Measurements from ENCODE around the gene WBP2. TPM values are rescaled to one million over a fixed set of nuclear protein-coding genes. Genes with fewer than 3 reads are reported as not detected.

WBP2 gene
- total RNA-seq, 1 donor from 2014 or later = 72.6 TPM

GRCh38 chr17:75820094-75821080 is 34.7 kb downstream of the WBP2 start:
- DNase-seq (ENCODE audit: low read depth) = no peak
- H3K4me3 ChIP-seq (ENCODE audit: insufficient read depth, low read depth, low read length) = no peak overlapping the region
- no peak overlapping the region for H3K9ac ChIP-seq (ENCODE audit: low read length)
- H3K4me2 ChIP-seq (ENCODE audit: low read length) = no peak overlapping the region
- H3K36me3 ChIP-seq (ENCODE audit: insufficient read depth, low read length) = peaks cover 8% of the 10 kb centered on the region
- H3K27me3 ChIP-seq (ENCODE audit: insufficient read depth, low read length) = no peaks in the 10 kb centered on the region
- peaks cover under 1% of the 10 kb centered on the region for H3K4me1 Mint-ChIP-seq (ENCODE audit: low read depth, unreplicated experiment)
- TF ChIP-seq EZH2 (IDR thresholded peaks at IDR 0.05; ENCODE audit: insufficient read depth, low read length) = no peak
- TF ChIP-seq CTCF (IDR thresholded peaks at IDR 0.05; ENCODE audit: insufficient read depth, low read depth, low read length) = no peak
- H3K9me3 Mint-ChIP-seq (ENCODE audit: unreplicated experiment) = no peaks in the 10 kb centered on the region
- H3K9me3 ChIP-seq (ENCODE audit: insufficient read depth, low read depth, low read length) = no peaks in the 10 kb centered on the region
- no peak overlapping the region for H2AFZ ChIP-seq (ENCODE audit: low read depth, low read length)
- H3K27ac ChIP-seq (ENCODE audit: low read depth, low read length) = no peak overlapping the region
- H3K79me2 ChIP-seq (ENCODE audit: insufficient read depth, low read length) = no peaks in the 10 kb centered on the region
- peaks cover 2% of the 10 kb centered on the region for H3K4me1 ChIP-seq (ENCODE audit: insufficient read depth, low read length)
- no peak overlapping the region for H3K27ac Mint-ChIP-seq (ENCODE audit: unreplicated experiment)
- H3K27me3 Mint-ChIP-seq (ENCODE audit: low read depth, unreplicated experiment) = no peaks in the 10 kb centered on the region
- peaks cover 3% of the 10 kb centered on the region for H4K20me1 ChIP-seq (ENCODE audit: insufficient read depth, low read length)
- H3K4me3 Mint-ChIP-seq (ENCODE audit: unreplicated experiment) = no peak overlapping the region
- no peak for FAIRE-seq
- H3K36me3 Mint-ChIP-seq (ENCODE audit: low read depth, unreplicated experiment) = peaks cover 15% of the 10 kb centered on the region

GRCh38 chr17:75819678-75820077 is 35.5 kb downstream of the WBP2 start:
- TF ChIP-seq CTCF (IDR thresholded peaks at IDR 0.05; ENCODE audit: insufficient read depth, low read depth, low read length) (no peak), EZH2 (IDR thresholded peaks at IDR 0.05; ENCODE audit: insufficient read depth, low read length) (no peak)
- H3K36me3 ChIP-seq (ENCODE audit: insufficient read depth, low read length) = peaks cover 8% of the 10 kb centered on the region
- H3K27me3 Mint-ChIP-seq (ENCODE audit: low read depth, unreplicated experiment) = no peaks in the 10 kb centered on the region
- H3K79me2 ChIP-seq (ENCODE audit: insufficient read depth, low read length) = no peaks in the 10 kb centered on the region
- H3K27ac Mint-ChIP-seq (ENCODE audit: unreplicated experiment) = no peak overlapping the region
- H3K27ac ChIP-seq (ENCODE audit: low read depth, low read length) = no peak overlapping the region
- no peak overlapping the region for H3K4me3 Mint-ChIP-seq (ENCODE audit: unreplicated experiment)
- no peak overlapping the region for H3K4me3 ChIP-seq (ENCODE audit: insufficient read depth, low read depth, low read length)
- H3K36me3 Mint-ChIP-seq (ENCODE audit: low read depth, unreplicated experiment) = peaks cover 14% of the 10 kb centered on the region
- peaks cover 4% of the 10 kb centered on the region for H4K20me1 ChIP-seq (ENCODE audit: insufficient read depth, low read length)
- no peak overlapping the region for H2AFZ ChIP-seq (ENCODE audit: low read depth, low read length)
- peaks cover 8% of the 10 kb centered on the region for H3K4me1 Mint-ChIP-seq (ENCODE audit: low read depth, unreplicated experiment)
- no peak for DNase-seq (ENCODE audit: low read depth)
- no peak for FAIRE-seq
- no peak overlapping the region for H3K9ac ChIP-seq (ENCODE audit: low read length)
- peaks cover 9% of the 10 kb centered on the region for H3K4me1 ChIP-seq (ENCODE audit: insufficient read depth, low read length)
- no peaks in the 10 kb centered on the region for H3K9me3 ChIP-seq (ENCODE audit: insufficient read depth, low read depth, low read length)
- no peak overlapping the region for H3K4me2 ChIP-seq (ENCODE audit: low read length)
- H3K27me3 ChIP-seq (ENCODE audit: insufficient read depth, low read length) = no peaks in the 10 kb centered on the region
- no peaks in the 10 kb centered on the region for H3K9me3 Mint-ChIP-seq (ENCODE audit: unreplicated experiment)

- Histone ChIP-seq H3K9ac (ENCODE audit: low read length) (no peak overlapping the region), H3K4me1 (ENCODE audit: insufficient read depth, low read length) (peaks cover 11% of the 10 kb centered on the region), H3K9me3 (ENCODE audit: insufficient read depth, low read depth, low read length) (no peaks in the 10 kb centered on the region), H3K4me2 (ENCODE audit: low read length) (no peak overlapping the region), H3K79me2 (ENCODE audit: insufficient read depth, low read length) (no peaks in the 10 kb centered on the region), H2AFZ (ENCODE audit: low read depth, low read length) (no peak overlapping the region), H3K36me3 (ENCODE audit: insufficient read depth, low read length) (peaks cover 8% of the 10 kb centered on the region), H3K4me3 (ENCODE audit: insufficient read depth, low read depth, low read length) (no peak overlapping the region), H4K20me1 (ENCODE audit: insufficient read depth, low read length) (peaks cover 7% of the 10 kb centered on the region), H3K27me3 (ENCODE audit: insufficient read depth, low read length) (no peaks in the 10 kb centered on the region), H3K27ac (ENCODE audit: low read depth, low read length) (no peak overlapping the region)
- H3K4me3 Mint-ChIP-seq (ENCODE audit: unreplicated experiment) = no peak overlapping the region
- FAIRE-seq (no peak), DNase-seq (ENCODE audit: low read depth) (no peak)
- H3K27ac Mint-ChIP-seq (ENCODE audit: unreplicated experiment) = no peak overlapping the region
- peaks cover 11% of the 10 kb centered on the region for H3K4me1 Mint-ChIP-seq (ENCODE audit: low read depth, unreplicated experiment)
- no peaks in the 10 kb centered on the region for H3K27me3 Mint-ChIP-seq (ENCODE audit: low read depth, unreplicated experiment)
- peaks cover 14% of the 10 kb centered on the region for H3K36me3 Mint-ChIP-seq (ENCODE audit: low read depth, unreplicated experiment)
- no peaks in the 10 kb centered on the region for H3K9me3 Mint-ChIP-seq (ENCODE audit: unreplicated experiment)
- TF ChIP-seq CTCF (IDR thresholded peaks at IDR 0.05; ENCODE audit: insufficient read depth, low read depth, low read length) = no peak
- TF ChIP-seq EZH2 (IDR thresholded peaks at IDR 0.05; ENCODE audit: insufficient read depth, low read length) = no peak
Observed at GRCh38 chr17:75819116-75819515, 36.0 kb downstream of the WBP2 start.
